ENCODE data around the gene ZMYM1. TPM values are rescaled to one million over a fixed set of nuclear protein-coding genes. Genes with fewer than 3 reads are reported as not detected.

Gene ZMYM1
- total and polyA plus RNA-seq, 11 donors, result 2.0 to 9.7 (median 5.4) TPM

DNA sequence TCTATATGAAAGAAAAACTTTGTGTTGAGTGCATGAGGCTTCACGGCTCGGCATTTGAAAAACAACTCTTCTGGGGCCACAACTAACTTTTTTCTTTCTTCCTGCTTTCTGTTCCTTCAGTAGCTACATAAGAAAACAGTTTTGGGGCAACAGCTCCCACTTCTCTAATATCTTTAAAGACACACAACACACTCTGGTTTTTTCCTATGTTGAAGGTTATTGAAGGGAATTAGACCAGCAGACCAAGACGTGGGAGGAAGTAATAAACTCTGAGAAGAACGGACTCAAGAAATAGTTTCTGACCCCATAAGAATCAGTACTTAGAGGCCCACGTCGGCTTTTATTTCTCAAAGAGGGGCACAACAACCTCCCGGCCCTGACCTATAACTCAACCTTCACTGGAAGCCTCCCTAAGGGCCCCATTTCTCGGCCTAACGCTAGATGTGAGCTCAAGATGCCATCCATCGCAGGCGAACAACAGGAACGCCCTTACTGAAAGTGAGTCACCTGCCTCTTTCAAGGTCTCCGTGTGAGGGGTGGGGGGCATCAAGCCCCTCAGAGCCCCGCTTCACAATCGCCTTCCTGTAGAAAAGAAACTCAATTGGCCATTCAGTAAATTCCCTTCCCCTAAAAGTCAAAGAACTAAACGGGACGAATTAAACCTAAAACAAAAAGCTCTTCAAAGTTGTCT lies 48.3 kb upstream of the ZMYM1 start:
- peaks cover 0 to 28% (median 15%) of the 10 kb centered on the region in 12 donors for H3K4me1 ChIP-seq
- no peaks in the 10 kb centered on the region for H3K27me3 ChIP-seq
- intact Hi-C loops (cut with DNase I), result loop anchor here in 4 of 10 donors (1.0 to 10.0 kb wide), 6 partner anchors 46 to 264 kb away; partner anchors contain the start of genes SFPQ (in 2 of the 4) and ZMYM1 (in 2 of the 4)
- DNase-seq (peak in 2 of 5 donors; percentile 11 to 27), ATAC-seq (peak in 3 of 4 donors; percentile 33 to 44 (median 43))
- no peak for TF ChIP-seq POLR2A (IDR thresholded peaks at IDR 0.05)
- TF ChIP-seq, protein P1, sequence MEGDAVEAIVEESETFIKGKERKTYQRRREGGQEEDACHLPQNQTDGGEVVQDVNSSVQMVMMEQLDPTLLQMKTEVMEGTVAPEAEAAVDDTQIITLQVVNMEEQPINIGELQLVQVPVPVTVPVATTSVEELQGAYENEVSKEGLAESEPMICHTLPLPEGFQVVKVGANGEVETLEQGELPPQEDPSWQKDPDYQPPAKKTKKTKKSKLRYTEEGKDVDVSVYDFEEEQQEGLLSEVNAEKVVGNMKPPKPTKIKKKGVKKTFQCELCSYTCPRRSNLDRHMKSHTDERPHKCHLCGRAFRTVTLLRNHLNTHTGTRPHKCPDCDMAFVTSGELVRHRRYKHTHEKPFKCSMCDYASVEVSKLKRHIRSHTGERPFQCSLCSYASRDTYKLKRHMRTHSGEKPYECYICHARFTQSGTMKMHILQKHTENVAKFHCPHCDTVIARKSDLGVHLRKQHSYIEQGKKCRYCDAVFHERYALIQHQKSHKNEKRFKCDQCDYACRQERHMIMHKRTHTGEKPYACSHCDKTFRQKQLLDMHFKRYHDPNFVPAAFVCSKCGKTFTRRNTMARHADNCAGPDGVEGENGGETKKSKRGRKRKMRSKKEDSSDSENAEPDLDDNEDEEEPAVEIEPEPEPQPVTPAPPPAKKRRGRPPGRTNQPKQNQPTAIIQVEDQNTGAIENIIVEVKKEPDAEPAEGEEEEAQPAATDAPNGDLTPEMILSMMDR (IDR thresholded peaks at IDR 0.05), result no peak
- H3K36me3 ChIP-seq, result peaks cover 0 to 19% (median 11%) of the 10 kb centered on the region in 9 donors
- H3K27ac ChIP-seq, result peak overlapping the region; percentile 81 to 96 (median 93)
- 7 to 9% (median 8%) methylated on average over 15 to 17 of the region's 17 CpGs for WGBS, 4 donors
- H3K9me3 ChIP-seq, result peaks cover 0 to 19% (median 9%) of the 10 kb centered on the region in 12 donors
- H3K4me3 ChIP-seq, result peak overlapping the region; percentile 60 to 95 (median 73)

DNA sequence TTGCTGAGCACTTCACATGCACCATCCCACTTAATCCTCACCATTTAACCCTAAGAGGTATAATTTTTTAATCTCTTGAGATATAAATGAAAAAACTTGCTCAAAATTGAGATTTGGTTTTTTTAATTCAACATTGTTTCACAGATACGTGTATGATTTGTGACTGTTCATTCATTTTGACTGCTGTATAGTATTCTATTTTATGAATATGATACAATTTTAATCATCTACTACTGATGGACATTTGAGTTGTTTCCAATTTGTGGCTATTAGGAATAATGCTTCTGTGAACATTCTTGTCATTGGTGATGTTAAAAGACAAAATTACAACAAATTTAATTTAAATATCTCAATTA lies 46.8 kb upstream of the ZMYM1 start:
- no peaks in the 10 kb centered on the region for H3K27me3 ChIP-seq
- peak overlapping the region in 6 of 12 donors; percentile 90 to 96 (median 94) for H3K27ac ChIP-seq
- WGBS, 4 donors, result 89 to 97% (median 93%) methylated on average over 1 of the region's 1 CpG

DNA sequence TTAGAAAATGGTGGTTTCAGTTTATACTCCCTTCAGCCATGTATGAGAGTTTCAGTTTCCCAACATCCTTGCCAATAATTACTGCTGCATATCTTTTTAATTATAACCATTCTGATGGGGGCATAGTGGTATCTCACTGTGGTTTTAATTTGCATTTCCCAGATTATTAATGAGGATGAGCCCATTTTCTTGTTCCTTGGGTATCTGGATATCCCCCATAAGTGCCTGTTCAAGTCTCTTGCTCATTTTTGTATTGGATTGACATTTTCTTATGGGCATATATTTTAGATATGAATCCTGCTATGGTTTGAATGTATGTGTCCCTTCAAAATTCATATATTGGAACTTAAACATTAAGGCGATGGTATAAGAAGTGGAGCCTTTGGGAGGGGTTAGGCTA lies 45.8 kb upstream of the ZMYM1 start:
- Histone ChIP-seq H3K27me3 (no peaks in the 10 kb centered on the region), H3K9me3 (peaks cover 0 to 19% (median 9%) of the 10 kb centered on the region in 12 donors), H3K27ac (no peak overlapping the region), H3K36me3 (no peaks in the 10 kb centered on the region), H3K4me3 (no peak overlapping the region), H3K4me1 (peaks cover 0 to 27% (median 15%) of the 10 kb centered on the region in 12 donors)
- no peak for ATAC-seq
- DNase-seq, result no peak
- WGBS, 4 donors, result 95 to 98% (median 96%) methylated on average over 1 of the region's 1 CpG
- intact Hi-C loops (cut with DNase I), result loop anchor here in 4 of 10 donors (5.0 to 10.0 kb wide), 5 partner anchors 44 to 261 kb away; partner anchors contain the start of genes SFPQ (in 2 of the 4) and ZMYM1 (in 1 of the 4)
- TF ChIP-seq POLR2A (IDR thresholded peaks at IDR 0.05), result no peak
- TF ChIP-seq, protein P1 (IDR thresholded peaks at IDR 0.05), result no peak

More for the DNA sequence above, 46.8 kb upstream of the ZMYM1 start:
- peaks cover 0 to 7% (median 4%) of the 10 kb centered on the region in 9 donors for H3K36me3 ChIP-seq
- H3K9me3 ChIP-seq, result peaks cover 0 to 19% (median 9%) of the 10 kb centered on the region in 12 donors
- peaks cover 0 to 27% (median 15%) of the 10 kb centered on the region in 12 donors for H3K4me1 ChIP-seq
- H3K4me3 ChIP-seq, result peak overlapping the region in 10 of 12 donors; percentile 60 to 95 (median 73)
- no peak for DNase-seq
- TF ChIP-seq, protein P1 (IDR thresholded peaks at IDR 0.05), result no peak
- no peak for TF ChIP-seq POLR2A (IDR thresholded peaks at IDR 0.05)
- intact Hi-C loops (cut with DNase I), result loop anchor here in 4 of 10 donors (5.0 to 10.0 kb wide), 5 partner anchors 45 to 262 kb away; partner anchors contain the start of genes SFPQ (in 2 of the 4) and ZMYM1 (in 1 of the 4)
- ATAC-seq, result no peak

DNA sequence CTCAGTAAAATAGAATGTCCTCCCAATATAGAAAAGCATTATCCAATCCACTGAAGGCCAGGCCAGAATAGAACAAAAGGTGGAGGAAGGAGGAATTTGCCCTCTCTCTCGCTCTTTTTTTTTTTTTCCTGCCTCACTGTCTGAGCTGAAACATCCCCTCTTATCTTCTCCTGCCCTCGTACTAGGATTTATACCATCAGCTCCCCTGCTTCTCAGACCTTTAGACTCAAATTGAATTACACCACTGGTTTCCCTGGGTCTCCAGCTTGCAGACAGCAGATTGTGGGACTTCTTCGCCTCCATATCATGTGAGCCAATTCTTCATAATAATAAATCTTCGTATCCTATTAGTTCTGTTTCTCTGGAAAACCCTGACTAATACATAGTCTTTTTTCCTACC lies 42.6 kb upstream of the ZMYM1 start:
- DNase-seq (no peak), ATAC-seq (no peak)
- H3K27ac ChIP-seq, result no peak overlapping the region
- no peaks in the 10 kb centered on the region for H3K27me3 ChIP-seq
- TF ChIP-seq POLR2A (IDR thresholded peaks at IDR 0.05), result no peak
- TF ChIP-seq, protein P1 (IDR thresholded peaks at IDR 0.05), result no peak
- H3K4me1 ChIP-seq, result peaks cover 0 to 7% (median 0%) of the 10 kb centered on the region in 12 donors
- H3K4me3 ChIP-seq, result no peak overlapping the region
- H3K36me3 ChIP-seq, result no peaks in the 10 kb centered on the region
- intact Hi-C loops (cut with DNase I), result loop anchor here in 2 of 10 donors (10.0 kb wide), 2 partner anchors 158 to 258 kb away; partner anchors contain the start of gene SFPQ (in 1 of the 2)
- H3K9me3 ChIP-seq, result peaks cover 0 to 19% (median 9%) of the 10 kb centered on the region in 12 donors
- 67 to 71% (median 69%) methylated on average over 4 of the region's 4 CpGs for WGBS, 4 donors

Data from heart left ventricle (tissue), 16 donors.